Measurements from ENCODE around the gene LMOD3.

LMOD3 gene

GRCh38 chr3:69121513-69121912, 882 bp downstream of the LMOD3 start:
- DNase-seq, result no peak

- DNase-seq, result no peak
Observed at GRCh38 chr3:69120879-69121464, 1.4 kb downstream of the LMOD3 start.

GRCh38 chr3:69119681-69120080, 2.7 kb downstream of the LMOD3 start:
- DNase-seq, result no peak

GRCh38 chr3:69119138-69119537, 3.3 kb downstream of the LMOD3 start:
- DNase-seq, result no peak

GRCh38 chr3:69118555-69118954, 3.8 kb downstream of the LMOD3 start:
- DNase-seq, result no peak

- no peak for DNase-seq
Observed at GRCh38 chr3:69116897-69117296, 5.5 kb downstream of the LMOD3 start.

GRCh38 chr3:69116162-69116561, 6.2 kb downstream of the LMOD3 start:
- DNase-seq, result no peak

- no peak for DNase-seq
Observed at GRCh38 chr3:69115731-69116130, 6.7 kb downstream of the LMOD3 start.

GRCh38 chr3:69113536-69113935, 8.9 kb downstream of the LMOD3 start:
- no peak for DNase-seq

- no peak for DNase-seq
Observed at GRCh38 chr3:69110941-69111546, 11.4 kb downstream of the LMOD3 start.

- DNase-seq, result no peak
Observed at GRCh38 chr3:69108811-69109210, 13.6 kb downstream of the LMOD3 start.

GRCh38 chr3:69107841-69108240, 14.6 kb downstream of the LMOD3 start:
- no peak for DNase-seq

GRCh38 chr3:69105320-69105719, 17.1 kb downstream of the LMOD3 start:
- DNase-seq, result no peak

- DNase-seq, result no peak
Observed at GRCh38 chr3:69104586-69104985, 17.8 kb downstream of the LMOD3 start.

- DNase-seq, result no peak
Observed at GRCh38 chr3:69103123-69103522, 19.3 kb downstream of the LMOD3 start.

GRCh38 chr3:69102384-69102783, 20.0 kb downstream of the LMOD3 start:
- no peak for DNase-seq

GRCh38 chr3:69099576-69099975, 22.8 kb downstream of the LMOD3 start:
- no peak for DNase-seq

GRCh38 chr3:69097407-69098086, 24.8 kb downstream of the LMOD3 start:
- no peak for DNase-seq

- no peak for DNase-seq
Observed at GRCh38 chr3:69096299-69096698, 26.1 kb downstream of the LMOD3 start.

GRCh38 chr3:69095636-69096035, 26.8 kb downstream of the LMOD3 start:
- DNase-seq, result no peak

GRCh38 chr3:69094467-69095205, 27.8 kb downstream of the LMOD3 start:
- DNase-seq, result no peak

GRCh38 chr3:69092030-69092516, 30.3 kb downstream of the LMOD3 start:
- DNase-seq, result no peak

- DNase-seq, result no peak
Observed at GRCh38 chr3:69091389-69092029, 30.9 kb downstream of the LMOD3 start.

Data from cortex of kidney (tissue), 1 donor.